Neuronal stem cell (in vitro differentiated cells): ENCODE data around the gene PPP1R3F.

Source experiments
- DNase-seq: peaks from one replicate; pipeline ENCODE4 v3.0.0-alpha.2; 2013; ENCODE audit warnings: low spot score
- H2AFZ ChIP-seq: one replicate; pipeline ENCODE4 v1.6.1; 2013; ENCODE audit warnings: mild to moderate bottlenecking, low read length, inconsistent platforms
- H2AK5ac ChIP-seq: 2 replicates; pipeline ENCODE4 v1.6.1; 2013; ENCODE audit warnings: low read depth, mild to moderate bottlenecking, inconsistent platforms, low read length, moderate library complexity, mixed read lengths
- H2BK120ac ChIP-seq: 2 replicates; pipeline ENCODE4 v1.6.1; 2013; ENCODE audit warnings: low read depth, mild to moderate bottlenecking, inconsistent platforms, low read length, moderate library complexity, mixed read lengths
- H2BK12ac ChIP-seq: one replicate; pipeline ENCODE4 v1.6.1; 2013; ENCODE audit warnings: low read length, inconsistent platforms
- H2BK15ac ChIP-seq: 2 replicates; pipeline ENCODE4 v1.6.1; 2013; ENCODE audit warnings: mild to moderate bottlenecking, low read length, inconsistent platforms, mixed read lengths
- H2BK5ac ChIP-seq: one replicate; pipeline ENCODE4 v1.6.1; 2013; ENCODE audit warnings: inconsistent platforms, mild to moderate bottlenecking, low read length, moderate library complexity
- H3K14ac ChIP-seq: one replicate; pipeline ENCODE4 v1.6.1; 2013; ENCODE audit warnings: low read length, inconsistent platforms
- H3K18ac ChIP-seq: 2 replicates; pipeline ENCODE4 v1.6.1; 2013; ENCODE audit warnings: low read length, inconsistent platforms
- H3K23ac ChIP-seq: 2 replicates; pipeline ENCODE4 v1.6.1; 2013; ENCODE audit warnings: low read depth, mild to moderate bottlenecking, mixed read lengths, low read length, inconsistent platforms; ENCODE audit not compliant: poor library complexity
- H3K27ac ChIP-seq: replicated peaks from 3 replicates; pipeline ENCODE4 v1.5.1; 2013; ENCODE audit warnings: low read length, inconsistent platforms
- H3K27me3 ChIP-seq, 3 experiments: 2 replicates each; pipeline ENCODE4 v1.6.1; 2013; ENCODE audit warnings: low read length in 3 of 3, mild to moderate bottlenecking in 2 of 3, inconsistent platforms in 1 of 3, low read depth in 1 of 3, mixed read lengths in 1 of 3, moderate library complexity in 1 of 3; ENCODE audit not compliant: control insufficient read depth in 3 of 3, insufficient read depth in 3 of 3
- H3K36me3 ChIP-seq, 2 donors: replicated peaks in 1 of 2; 2 replicates each; pipeline ENCODE4 v1.6.1; 2013; ENCODE audit warnings: low read length in 2 of 2; ENCODE audit not compliant: control insufficient read depth in 2 of 2, insufficient read depth in 2 of 2
- H3K4ac ChIP-seq: 2 replicates; pipeline ENCODE4 v1.6.1; 2013; ENCODE audit warnings: inconsistent platforms, mild to moderate bottlenecking, low read length, moderate library complexity
- H3K4me1 ChIP-seq, 2 donors: 1 replicate in 1 of 2; 2 replicates in 1 of 2; pipeline ENCODE4 v1.6.1; 2013; ENCODE audit warnings: low read length in 2 of 2, low read depth in 1 of 2; ENCODE audit not compliant: control insufficient read depth in 2 of 2, insufficient read depth in 1 of 2
- H3K4me2 ChIP-seq: one replicate; pipeline ENCODE4 v1.6.1; 2013; ENCODE audit warnings: mild to moderate bottlenecking, low read length, inconsistent platforms; ENCODE audit not compliant: insufficient read depth, poor library complexity, severe bottlenecking
- H3K4me3 ChIP-seq, 2 donors: 2 replicates each; pipeline ENCODE4 v1.5.1; 2013; ENCODE audit warnings: low read length in 2 of 2, mild to moderate bottlenecking in 2 of 2, inconsistent platforms in 1 of 2, moderate library complexity in 1 of 2
- H3K79me1 ChIP-seq: one replicate; pipeline ENCODE4 v1.6.1; 2013; ENCODE audit warnings: low read depth, mild to moderate bottlenecking, inconsistent platforms, low read length, moderate library complexity
- H3K9ac ChIP-seq: one replicate; pipeline ENCODE4 v1.6.1; 2013; ENCODE audit warnings: mild to moderate bottlenecking, low read depth, low read length, inconsistent platforms; ENCODE audit not compliant: poor library complexity
- H3K9me3 ChIP-seq, 2 donors: replicated peaks in 1 of 2; 2 replicates each; pipeline versions ENCODE3 to v1.6.1; 2013; ENCODE audit warnings: low read length in 2 of 2, mild to moderate bottlenecking in 2 of 2, inconsistent platforms in 1 of 2, low read depth in 1 of 2, mixed read lengths in 1 of 2, moderate library complexity in 1 of 2; ENCODE audit not compliant: control insufficient read depth in 2 of 2, insufficient read depth in 1 of 2
- H4K8ac ChIP-seq: one replicate; pipeline ENCODE4 v1.6.1; 2013; ENCODE audit warnings: low read depth, mild to moderate bottlenecking, inconsistent platforms, low read length, moderate library complexity
- H4K91ac ChIP-seq: one replicate; pipeline ENCODE4 v1.6.1; 2013; ENCODE audit warnings: low read length, low read depth, mild to moderate bottlenecking, inconsistent platforms; ENCODE audit not compliant: poor library complexity
- WGBS, 2 donors: extraction: QIAGEN DNeasy Blood & Tissue Kit; methylation state at CpG; one replicate each; pipeline ENCODE4 v1.1.7; 2013; ENCODE audit warnings: missing lambda C conversion rate in 2 of 2, mixed read lengths in 1 of 2; ENCODE audit not compliant: insufficient read length in 2 of 2, insufficient replicate concordance in 1 of 2; ENCODE audit errors: extremely low coverage in 2 of 2; 5-methylcytosine and 5-hydroxymethylcytosine counted together

The PPP1R3F gene

DNA sequence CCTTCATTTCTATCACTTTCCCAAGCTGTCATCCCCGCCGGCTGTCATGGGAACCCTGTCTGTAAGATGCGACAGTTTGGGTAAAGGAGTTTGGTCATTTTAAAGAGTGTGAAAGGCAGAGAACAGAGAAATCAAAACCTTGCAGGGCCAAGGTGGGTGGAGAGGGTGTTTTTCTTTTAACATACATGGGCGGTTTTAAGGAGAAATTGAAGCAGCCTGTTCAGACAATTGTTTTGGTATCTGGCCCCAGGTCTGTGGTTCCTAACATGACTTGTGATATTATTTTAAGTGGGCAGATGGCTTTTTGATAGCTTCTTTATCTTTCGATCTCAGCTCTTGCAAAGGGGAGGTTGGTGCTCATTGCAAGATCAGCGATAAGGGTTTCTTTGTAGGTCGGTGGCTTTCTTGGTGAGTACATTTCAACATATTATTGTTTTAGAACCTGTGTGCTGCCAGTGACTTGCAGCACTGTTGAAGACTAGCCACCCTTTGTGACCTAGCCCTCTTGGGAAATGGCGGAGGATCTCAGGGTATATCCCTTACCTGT is 3.7 kb downstream of the PPP1R3F start:
- Histone ChIP-seq H3K79me1 (peaks cover 16% of the 10 kb centered on the region), H2BK120ac (no peak overlapping the region), H4K8ac (no peak overlapping the region), H3K14ac (no peak overlapping the region), H2AFZ (no peak overlapping the region), H3K9ac (no peak overlapping the region), H3K27ac (no peak overlapping the region), H3K18ac (no peak overlapping the region), H2BK5ac (no peak overlapping the region), H3K4ac (no peak overlapping the region), H3K36me3 (peaks cover 7 to 19% of the 10 kb centered on the region in 2 donors), H2AK5ac (no peak overlapping the region), H3K4me3 (no peak overlapping the region), H3K9me3 (no peaks in the 10 kb centered on the region), H3K4me2 (no peak overlapping the region), H3K4me1 (peaks cover 0 to 9% of the 10 kb centered on the region in 2 donors), H3K27me3 (no peaks in the 10 kb centered on the region), H3K23ac (no peak overlapping the region), H2BK12ac (no peak overlapping the region), H4K91ac (no peak overlapping the region), H2BK15ac (no peak overlapping the region)
- DNase-seq = no peak
- WGBS, 2 donors = no CpG with 5 or more reads among the region's 8 CpGs

DNA sequence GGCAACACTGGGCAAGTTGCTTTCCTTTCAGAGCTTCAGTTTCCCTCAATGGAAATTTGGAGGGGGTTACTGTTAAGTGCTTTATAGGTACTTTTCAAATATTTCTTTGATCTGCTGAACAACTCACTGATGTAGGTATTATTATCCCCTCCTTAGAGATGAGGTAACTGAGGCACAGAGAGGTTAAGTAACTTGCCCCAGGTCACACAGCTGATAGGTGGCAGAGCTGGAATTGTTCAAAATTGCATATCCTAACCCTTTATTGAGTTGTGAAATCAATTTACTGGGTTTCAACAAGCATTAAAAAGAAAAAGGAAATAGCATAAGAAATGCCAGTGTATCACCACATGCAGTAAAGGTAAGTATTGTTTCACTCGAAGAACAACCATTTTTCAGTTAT is 6.6 kb downstream of the PPP1R3F start:
- Histone ChIP-seq H4K91ac (no peak overlapping the region), H3K27me3 (no peaks in the 10 kb centered on the region), H3K23ac (no peak overlapping the region), H3K4me2 (no peak overlapping the region), H3K4ac (no peak overlapping the region), H3K9me3 (no peaks in the 10 kb centered on the region), H3K79me1 (peaks cover 13% of the 10 kb centered on the region), H4K8ac (no peak overlapping the region), H3K4me3 (no peak overlapping the region), H2AFZ (no peak overlapping the region), H3K36me3 (peaks cover 7 to 13% of the 10 kb centered on the region in 2 donors), H3K14ac (no peak overlapping the region), H2AK5ac (no peak overlapping the region), H3K4me1 (peaks cover 0 to 6% of the 10 kb centered on the region in 2 donors), H2BK120ac (no peak overlapping the region), H2BK15ac (no peak overlapping the region), H3K9ac (no peak overlapping the region), H2BK12ac (no peak overlapping the region), H3K18ac (no peak overlapping the region), H3K27ac (no peak overlapping the region), H2BK5ac (no peak overlapping the region)
- no peak for DNase-seq
- no CpG with 5 or more reads among the region's 1 CpG for WGBS, 2 donors

DNA sequence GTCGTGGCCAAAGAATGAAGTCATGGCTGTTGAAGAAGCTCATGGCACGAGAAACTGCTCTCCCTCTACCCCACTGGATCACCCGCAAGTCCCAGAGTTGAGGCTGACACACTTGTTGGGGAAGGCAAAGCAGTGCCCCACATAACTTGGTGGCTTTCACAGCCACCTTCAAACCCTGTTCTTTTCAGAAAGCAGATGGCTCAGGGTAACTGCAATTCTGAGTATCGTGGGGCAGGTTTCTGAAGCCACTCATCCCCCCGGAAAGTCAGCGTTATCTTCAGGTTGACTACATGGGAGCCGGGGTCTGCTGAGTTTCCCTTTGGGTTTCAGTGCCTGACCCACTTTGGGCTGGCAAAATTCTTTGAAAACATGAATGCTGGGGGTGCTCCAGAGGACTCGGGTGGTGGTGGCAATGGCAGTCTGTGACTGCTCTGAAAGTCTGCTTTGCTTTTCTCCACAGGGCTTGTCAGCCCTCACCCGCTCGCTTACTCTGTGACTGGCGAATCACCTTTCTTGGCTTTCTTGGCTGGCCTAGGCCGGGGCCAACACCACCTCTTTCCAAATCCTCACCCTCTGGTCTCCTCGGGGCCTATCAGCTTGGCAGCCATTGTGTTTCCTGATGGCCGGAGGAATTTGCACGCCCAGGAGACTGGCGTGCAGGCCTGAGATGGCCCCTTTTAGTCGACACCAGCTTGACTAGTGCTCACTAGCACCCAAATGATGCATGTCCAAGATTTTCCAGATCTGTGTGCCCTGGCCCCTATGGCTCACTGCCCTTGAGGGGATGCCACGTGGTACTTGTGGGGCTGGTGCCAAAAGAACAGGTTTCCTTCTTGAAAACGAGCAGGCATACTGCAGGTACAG is 7.3 kb downstream of the PPP1R3F start:
- Histone ChIP-seq H3K14ac (no peak overlapping the region), H3K4me3 (no peak overlapping the region), H2AFZ (no peak overlapping the region), H3K23ac (no peak overlapping the region), H2AK5ac (no peak overlapping the region), H3K18ac (no peak overlapping the region), H3K4me1 (peaks cover 0 to 4% of the 10 kb centered on the region in 2 donors), H2BK12ac (no peak overlapping the region), H3K27me3 (no peaks in the 10 kb centered on the region), H3K9me3 (no peaks in the 10 kb centered on the region), H2BK15ac (no peak overlapping the region), H4K91ac (no peak overlapping the region), H4K8ac (no peak overlapping the region), H3K4me2 (no peak overlapping the region), H3K27ac (no peak overlapping the region), H3K79me1 (peaks cover 10% of the 10 kb centered on the region), H3K4ac (no peak overlapping the region), H2BK5ac (no peak overlapping the region), H3K36me3 (peaks cover 7 to 8% of the 10 kb centered on the region in 2 donors), H3K9ac (no peak overlapping the region), H2BK120ac (no peak overlapping the region)
- DNase-seq = no peak
- no CpG with 5 or more reads among the region's 19 CpGs for WGBS, 2 donors

DNA sequence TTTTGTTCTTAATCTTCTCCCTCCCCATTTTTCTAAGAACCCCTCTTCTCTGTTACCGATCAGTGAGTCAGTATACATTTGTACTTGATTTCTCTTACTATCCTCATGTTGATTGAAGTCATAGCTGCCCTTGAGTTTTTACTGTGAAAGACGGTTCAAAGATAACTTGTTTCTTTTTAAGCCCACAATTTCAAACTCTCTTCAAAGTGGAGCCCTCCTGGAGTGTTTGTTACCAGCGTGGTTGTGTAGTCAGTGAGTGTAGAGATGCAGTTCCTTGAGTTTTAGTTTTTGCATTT is 7.9 kb downstream of the PPP1R3F start:
- Histone ChIP-seq H4K8ac (no peak overlapping the region), H3K9ac (no peak overlapping the region), H2BK12ac (no peak overlapping the region), H2BK120ac (no peak overlapping the region), H3K14ac (no peak overlapping the region), H3K18ac (no peak overlapping the region), H3K4ac (no peak overlapping the region), H3K4me3 (no peak overlapping the region), H2AFZ (no peak overlapping the region), H3K4me1 (peaks cover 0 to 2% of the 10 kb centered on the region in 2 donors), H3K27ac (no peak overlapping the region), H3K27me3 (no peaks in the 10 kb centered on the region), H3K23ac (no peak overlapping the region), H3K9me3 (no peaks in the 10 kb centered on the region), H3K79me1 (peaks cover 8% of the 10 kb centered on the region), H2BK15ac (no peak overlapping the region), H3K4me2 (no peak overlapping the region), H2AK5ac (no peak overlapping the region), H3K36me3 (peaks cover 5 to 6% of the 10 kb centered on the region in 2 donors), H2BK5ac (no peak overlapping the region), H4K91ac (no peak overlapping the region)
- no CpG with 5 or more reads among the region's 3 CpGs for WGBS, 2 donors
- DNase-seq = no peak
